ENCODE results near the gene TMEM94.

The TMEM94 gene

GRCh38 chr17:75496005-75496404, 39.6 kb downstream of the TMEM94 start:
- DNase-seq (ENCODE audit: low read depth), result no peak

GRCh38 chr17:75498039-75498725, 41.7 kb downstream of the TMEM94 start:
- DNase-seq (ENCODE audit: low read depth), result no peak

GRCh38 chr17:75498726-75499213, 42.3 kb downstream of the TMEM94 start:
- DNase-seq (ENCODE audit: low read depth), result no peak

- DNase-seq (ENCODE audit: low read depth), result no peak
Measured at GRCh38 chr17:75499313-75500022, 43.0 kb downstream of the TMEM94 start.

- DNase-seq (ENCODE audit: low read depth), result no peak
Measured at GRCh38 chr17:75500419-75501216, 44.2 kb downstream of the TMEM94 start.

- DNase-seq (ENCODE audit: low read depth), result no peak
Measured at GRCh38 chr17:75501378-75502071, 45.1 kb downstream of the TMEM94 start.

GRCh38 chr17:75502072-75502720, 45.8 kb downstream of the TMEM94 start:
- DNase-seq (ENCODE audit: low read depth), result no peak

GRCh38 chr17:75502721-75503329, 46.4 kb downstream of the TMEM94 start:
- no peak for DNase-seq (ENCODE audit: low read depth)

GRCh38 chr17:75503337-75503950, 47.0 kb downstream of the TMEM94 start:
- DNase-seq (ENCODE audit: low read depth), result no peak

GRCh38 chr17:75503976-75504346, 47.5 kb downstream of the TMEM94 start:
- no peak for DNase-seq (ENCODE audit: low read depth)

GRCh38 chr17:75504347-75505151, 48.1 kb downstream of the TMEM94 start:
- no peak for DNase-seq (ENCODE audit: low read depth)

- no peak for DNase-seq (ENCODE audit: low read depth)
Measured at GRCh38 chr17:75505152-75505409, 48.6 kb downstream of the TMEM94 start.

- no peak for DNase-seq (ENCODE audit: low read depth)
Measured at GRCh38 chr17:75505640-75506039, 49.2 kb downstream of the TMEM94 start.

GRCh38 chr17:75506134-75506533, 49.7 kb downstream of the TMEM94 start:
- no peak for DNase-seq (ENCODE audit: low read depth)

- no peak for DNase-seq (ENCODE audit: low read depth)
Measured at GRCh38 chr17:75506888-75507287, 50.5 kb downstream of the TMEM94 start.

- no peak for DNase-seq (ENCODE audit: low read depth)
Measured at GRCh38 chr17:75507733-75508719, 51.6 kb downstream of the TMEM94 start.

GRCh38 chr17:75508931-75509361, 52.5 kb downstream of the TMEM94 start:
- no peak for DNase-seq (ENCODE audit: low read depth)

- DNase-seq (ENCODE audit: low read depth), result no peak
Measured at GRCh38 chr17:75509528-75510258, 53.3 kb downstream of the TMEM94 start.

Measured in HS-27A (cell line).